Measurements from ENCODE around the gene CLSTN2.

CLSTN2 gene

GRCh38 chr3:140020541-140020940, 85.6 kb downstream of the CLSTN2 start:
- no peak overlapping the region for H3K27ac ChIP-seq (ENCODE audit: low read depth, low read length, severe bottlenecking)
- H3K36me3 ChIP-seq (ENCODE audit: control insufficient read depth, insufficient read depth, low read length) = no peaks in the 10 kb centered on the region
- no peaks in the 10 kb centered on the region for H3K9me3 ChIP-seq (ENCODE audit: control insufficient read depth, low read length)
- WGBS, 2 experiments (ENCODE audit: insufficient coverage in 2 of 2) = 90 to 95% methylated on average over 5 to 6 of the region's 7 CpGs
- no peak overlapping the region for H3K4me3 ChIP-seq (ENCODE audit: extremely low read depth, insufficient read depth, low read length, poor library complexity, severe bottlenecking)
- H3K4me1 ChIP-seq (ENCODE audit: control insufficient read depth, insufficient read depth, low read length, poor library complexity, severe bottlenecking) = no peaks in the 10 kb centered on the region

- Histone ChIP-seq H3K9me3 (ENCODE audit: control insufficient read depth, low read length) (no peaks in the 10 kb centered on the region), H3K4me1 (ENCODE audit: control insufficient read depth, insufficient read depth, low read length, poor library complexity, severe bottlenecking) (no peaks in the 10 kb centered on the region), H3K4me3 (ENCODE audit: extremely low read depth, insufficient read depth, low read length, poor library complexity, severe bottlenecking) (no peak overlapping the region), H3K27ac (ENCODE audit: low read depth, low read length, severe bottlenecking) (no peak overlapping the region), H3K36me3 (ENCODE audit: control insufficient read depth, insufficient read depth, low read length) (no peaks in the 10 kb centered on the region)
- WGBS, 2 experiments (ENCODE audit: insufficient coverage in 2 of 2) = 93 to 100% methylated on average over 4 to 5 of the region's 6 CpGs
These were observed 86.3 kb downstream of the CLSTN2 start for GRCh38 chr3:140021269-140021668.

GRCh38 chr3:140022066-140022770, 87.2 kb downstream of the CLSTN2 start:
- 72 to 81% methylated on average over 2 to 5 of the region's 5 CpGs for WGBS, 2 experiments (ENCODE audit: insufficient coverage in 2 of 2)

DNA sequence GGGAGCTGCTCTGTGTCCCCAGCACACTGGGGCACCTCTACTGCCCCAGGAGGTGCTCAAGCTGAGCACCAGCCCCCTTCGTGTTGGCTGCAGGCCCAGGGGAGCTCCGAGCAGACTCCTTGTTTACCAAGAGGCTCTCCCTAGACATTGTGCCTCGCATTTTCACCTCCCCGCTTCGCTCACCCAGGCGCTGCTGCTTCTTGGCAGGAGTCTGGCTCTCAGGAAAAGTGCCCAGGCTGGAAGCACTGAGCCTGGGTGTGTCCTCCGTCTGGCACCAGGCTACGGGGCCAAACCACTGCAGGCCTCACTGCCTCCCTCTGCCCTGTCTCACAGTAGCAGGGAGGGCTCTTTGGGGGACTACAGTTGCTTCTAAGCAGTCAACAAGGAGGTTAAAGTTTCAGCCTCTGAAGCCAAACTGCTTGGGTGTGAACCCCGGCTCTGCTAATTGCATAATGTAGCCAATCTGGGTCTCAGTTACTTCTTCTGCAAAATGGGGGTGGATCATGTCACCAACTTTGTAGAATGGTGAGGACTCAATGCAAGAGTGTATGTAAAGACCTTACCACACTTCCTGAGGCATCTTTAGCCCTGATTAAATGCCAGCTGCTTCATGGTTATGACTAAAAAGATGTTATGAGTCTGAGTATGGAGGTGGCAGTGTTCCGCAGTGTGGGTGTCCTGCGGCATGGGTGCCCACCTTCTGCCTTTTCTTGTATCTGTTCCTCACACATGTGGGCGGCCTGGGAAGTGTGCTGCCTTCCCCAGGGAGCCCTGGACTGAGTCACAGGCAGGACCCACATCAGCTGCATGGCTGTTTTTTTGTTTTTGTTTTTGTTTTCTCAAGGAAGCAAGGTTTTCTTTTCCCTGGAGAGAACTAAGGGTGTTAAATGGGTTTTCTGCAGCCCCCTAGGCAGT, 88.9 kb downstream of the CLSTN2 start:
- no peak overlapping the region for H3K27ac ChIP-seq (ENCODE audit: low read depth, low read length, severe bottlenecking)
- H3K36me3 ChIP-seq (ENCODE audit: control insufficient read depth, insufficient read depth, low read length) = no peaks in the 10 kb centered on the region
- H3K4me3 ChIP-seq (ENCODE audit: extremely low read depth, insufficient read depth, low read length, poor library complexity, severe bottlenecking) = no peak overlapping the region
- WGBS, 2 experiments (ENCODE audit: insufficient coverage in 2 of 2) = 87 to 90% methylated on average over 9 to 10 of the region's 12 CpGs
- H3K9me3 ChIP-seq (ENCODE audit: control insufficient read depth, low read length) = no peaks in the 10 kb centered on the region
- H3K4me1 ChIP-seq (ENCODE audit: control insufficient read depth, insufficient read depth, low read length, poor library complexity, severe bottlenecking) = no peaks in the 10 kb centered on the region

More at GRCh38 chr3:140022066-140022770, 87.2 kb downstream of the CLSTN2 start:
- Histone ChIP-seq H3K4me3 (ENCODE audit: extremely low read depth, insufficient read depth, low read length, poor library complexity, severe bottlenecking) (no peak overlapping the region), H3K36me3 (ENCODE audit: control insufficient read depth, insufficient read depth, low read length) (no peaks in the 10 kb centered on the region), H3K27ac (ENCODE audit: low read depth, low read length, severe bottlenecking) (no peak overlapping the region), H3K4me1 (ENCODE audit: control insufficient read depth, insufficient read depth, low read length, poor library complexity, severe bottlenecking) (no peaks in the 10 kb centered on the region), H3K9me3 (ENCODE audit: control insufficient read depth, low read length) (no peaks in the 10 kb centered on the region)

DNA sequence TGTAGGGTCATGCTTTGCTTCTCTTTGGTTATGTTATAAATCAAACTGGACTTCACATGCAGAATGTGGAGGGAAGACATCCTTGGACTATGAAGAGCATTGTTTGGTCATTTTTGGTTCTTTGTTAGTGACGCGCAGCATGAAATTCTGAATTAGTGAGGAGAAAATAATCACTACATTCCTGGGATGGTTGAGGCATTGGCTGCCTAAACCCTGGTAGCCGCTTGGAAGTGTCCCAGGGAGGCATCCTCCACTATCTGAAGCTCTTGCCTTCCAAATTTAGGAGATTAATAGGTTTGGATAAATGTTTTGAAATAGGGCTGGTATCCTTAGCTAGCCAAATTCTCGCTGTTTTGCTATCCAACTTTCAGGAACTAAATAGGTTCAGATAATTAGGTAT, 96.2 kb downstream of the CLSTN2 start:
- H3K4me3 ChIP-seq (ENCODE audit: extremely low read depth, insufficient read depth, low read length, poor library complexity, severe bottlenecking) = no peak overlapping the region
- no peaks in the 10 kb centered on the region for H3K36me3 ChIP-seq (ENCODE audit: control insufficient read depth, insufficient read depth, low read length)
- no peak overlapping the region for H3K27ac ChIP-seq (ENCODE audit: low read depth, low read length, severe bottlenecking)
- H3K4me1 ChIP-seq (ENCODE audit: control insufficient read depth, insufficient read depth, low read length, poor library complexity, severe bottlenecking) = no peaks in the 10 kb centered on the region
- H3K9me3 ChIP-seq (ENCODE audit: control insufficient read depth, low read length) = no peaks in the 10 kb centered on the region
- 50 to 91% methylated on average over 2 of the region's 4 CpGs for WGBS, 2 experiments (ENCODE audit: insufficient coverage in 2 of 2)

GRCh38 chr3:140034058-140034457, 99.1 kb downstream of the CLSTN2 start:
- Histone ChIP-seq H3K36me3 (ENCODE audit: control insufficient read depth, insufficient read depth, low read length) (no peaks in the 10 kb centered on the region), H3K4me3 (ENCODE audit: extremely low read depth, insufficient read depth, low read length, poor library complexity, severe bottlenecking) (no peak overlapping the region), H3K4me1 (ENCODE audit: control insufficient read depth, insufficient read depth, low read length, poor library complexity, severe bottlenecking) (no peaks in the 10 kb centered on the region), H3K27ac (ENCODE audit: low read depth, low read length, severe bottlenecking) (no peak overlapping the region), H3K9me3 (ENCODE audit: control insufficient read depth, low read length) (no peaks in the 10 kb centered on the region)

DNA sequence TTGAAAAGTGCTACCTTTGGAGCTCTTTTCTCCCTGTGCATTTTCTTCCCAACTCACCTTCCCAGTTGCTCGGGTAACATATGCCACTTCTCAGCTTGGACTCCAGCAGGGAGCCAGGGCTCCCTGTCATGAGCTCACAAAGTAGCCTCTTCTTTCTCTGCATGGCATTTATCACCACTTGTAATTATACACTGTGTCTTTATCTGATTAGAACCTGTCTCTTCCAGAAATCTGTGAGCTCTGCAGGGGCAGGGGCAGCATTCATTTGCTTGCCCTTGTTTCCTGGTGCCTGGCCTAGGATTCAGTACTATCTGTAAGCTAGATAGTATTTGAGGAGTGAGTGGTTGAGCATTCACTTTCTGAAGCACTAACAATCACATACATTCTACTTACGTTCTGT, 100.9 kb downstream of the CLSTN2 start:
- H3K4me1 ChIP-seq (ENCODE audit: control insufficient read depth, insufficient read depth, low read length, poor library complexity, severe bottlenecking) = no peaks in the 10 kb centered on the region
- no peak overlapping the region for H3K4me3 ChIP-seq (ENCODE audit: extremely low read depth, insufficient read depth, low read length, poor library complexity, severe bottlenecking)
- H3K9me3 ChIP-seq (ENCODE audit: control insufficient read depth, low read length) = no peaks in the 10 kb centered on the region
- H3K27ac ChIP-seq (ENCODE audit: low read depth, low read length, severe bottlenecking) = no peak overlapping the region
- H3K36me3 ChIP-seq (ENCODE audit: control insufficient read depth, insufficient read depth, low read length) = no peaks in the 10 kb centered on the region
- 50 to 57% methylated on average over 1 of the region's 2 CpGs for WGBS, 2 experiments (ENCODE audit: insufficient coverage in 2 of 2)

- Histone ChIP-seq H3K27ac (ENCODE audit: low read depth, low read length, severe bottlenecking) (no peak overlapping the region), H3K4me1 (ENCODE audit: control insufficient read depth, insufficient read depth, low read length, poor library complexity, severe bottlenecking) (no peaks in the 10 kb centered on the region), H3K9me3 (ENCODE audit: control insufficient read depth, low read length) (no peaks in the 10 kb centered on the region), H3K4me3 (ENCODE audit: extremely low read depth, insufficient read depth, low read length, poor library complexity, severe bottlenecking) (no peak overlapping the region), H3K36me3 (ENCODE audit: control insufficient read depth, insufficient read depth, low read length) (no peaks in the 10 kb centered on the region)
- 75 to 100% methylated on average over 1 of the region's 1 CpG for WGBS, 2 experiments (ENCODE audit: insufficient coverage in 2 of 2)
These were observed 115.4 kb downstream of the CLSTN2 start for GRCh38 chr3:140050396-140050795.

- no peaks in the 10 kb centered on the region for H3K9me3 ChIP-seq (ENCODE audit: control insufficient read depth, low read length)
- no peaks in the 10 kb centered on the region for H3K4me1 ChIP-seq (ENCODE audit: control insufficient read depth, insufficient read depth, low read length, poor library complexity, severe bottlenecking)
- H3K36me3 ChIP-seq (ENCODE audit: control insufficient read depth, insufficient read depth, low read length) = no peaks in the 10 kb centered on the region
- WGBS, 2 experiments (ENCODE audit: insufficient coverage in 2 of 2) = 42 to 59% methylated on average over 9 to 10 of the region's 12 CpGs
- H3K4me3 ChIP-seq (ENCODE audit: extremely low read depth, insufficient read depth, low read length, poor library complexity, severe bottlenecking) = no peak overlapping the region
- H3K27ac ChIP-seq (ENCODE audit: low read depth, low read length, severe bottlenecking) = no peak overlapping the region
These were observed 116.3 kb downstream of the CLSTN2 start for GRCh38 chr3:140051019-140051957.
